ENCODE data around the gene PAOX. TPM values are rescaled to one million over a fixed set of nuclear protein-coding genes. Genes with fewer than 3 reads are reported as not detected.
A peak's percentile ranks its signal among the peaks of the same experiment; 100 is the strongest.

The PAOX gene
- total and polyA plus RNA-seq, 9 of the 15 experiments (the other 6 are each of a cell fraction or from before 2014, with no cell fraction given): 0.80 to 6.4 (median 2.6) TPM

DNA sequence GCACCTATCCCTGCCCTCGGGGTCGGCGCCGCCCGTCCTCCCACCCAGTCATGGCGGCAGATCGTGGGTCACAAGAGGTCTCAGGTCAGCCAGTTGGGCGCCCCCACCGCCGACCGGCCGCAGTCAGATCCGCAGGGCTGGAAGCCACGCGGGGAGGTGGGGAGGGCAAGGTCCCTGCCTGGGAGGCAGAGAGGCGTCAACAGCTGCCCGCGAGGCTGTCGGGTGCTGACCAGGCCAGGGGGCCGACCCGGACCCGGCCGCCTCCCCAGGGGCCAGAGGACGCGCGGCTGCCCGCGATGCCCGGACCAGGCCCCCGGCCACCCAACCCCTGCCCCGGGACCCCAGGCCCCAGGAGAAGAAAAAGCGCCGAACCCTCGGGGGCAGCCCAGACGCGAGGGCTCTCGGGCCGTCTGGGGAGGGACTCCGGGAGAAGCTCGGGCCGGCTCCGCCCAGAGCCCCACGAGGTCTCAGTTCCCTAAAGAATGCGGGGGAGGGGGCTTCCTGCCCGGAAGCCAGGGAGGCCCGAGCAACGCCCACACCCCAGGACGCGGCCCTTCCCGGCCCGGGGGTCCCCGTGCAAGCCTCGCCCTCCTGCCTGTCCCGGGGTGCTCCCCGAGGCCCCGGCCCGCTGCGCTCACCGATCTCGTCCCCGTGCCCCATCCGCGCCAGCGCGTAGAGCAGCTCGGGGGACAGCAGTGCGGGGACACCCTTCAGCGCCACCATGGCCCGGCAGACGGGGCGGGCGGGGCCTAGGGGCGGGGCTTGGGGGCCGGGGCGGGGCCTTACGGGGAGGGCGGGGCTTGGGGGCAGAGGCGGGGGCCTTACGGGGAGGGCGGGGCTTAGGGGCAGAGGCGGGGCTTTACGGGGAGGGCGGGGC, 21.5 kb upstream of the PAOX start, which contains the start of gene FUOM (continued):
- TF ChIP-seq, protein P1, sequence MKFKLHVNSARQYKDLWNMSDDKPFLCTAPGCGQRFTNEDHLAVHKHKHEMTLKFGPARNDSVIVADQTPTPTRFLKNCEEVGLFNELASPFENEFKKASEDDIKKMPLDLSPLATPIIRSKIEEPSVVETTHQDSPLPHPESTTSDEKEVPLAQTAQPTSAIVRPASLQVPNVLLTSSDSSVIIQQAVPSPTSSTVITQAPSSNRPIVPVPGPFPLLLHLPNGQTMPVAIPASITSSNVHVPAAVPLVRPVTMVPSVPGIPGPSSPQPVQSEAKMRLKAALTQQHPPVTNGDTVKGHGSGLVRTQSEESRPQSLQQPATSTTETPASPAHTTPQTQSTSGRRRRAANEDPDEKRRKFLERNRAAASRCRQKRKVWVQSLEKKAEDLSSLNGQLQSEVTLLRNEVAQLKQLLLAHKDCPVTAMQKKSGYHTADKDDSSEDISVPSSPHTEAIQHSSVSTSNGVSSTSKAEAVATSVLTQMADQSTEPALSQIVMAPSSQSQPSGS (CRISPR knock-in tag; IDR thresholded peaks at IDR 0.05): no peak
- TF ChIP-seq ZNF347 (CRISPR knock-in tag; IDR thresholded peaks at IDR 0.05; ENCODE audit: low read depth): no peak
- peak; percentile 35; the same call in 1 of the 2 replicates for TF ChIP-seq SPI1 (IDR thresholded peaks at IDR 0.05; ENCODE audit: borderline replicate concordance, low read depth, low read length)
- TF ChIP-seq CBFA2T3 (IDR thresholded peaks at IDR 0.05): no peak
- TF ChIP-seq ZNF77 (CRISPR knock-in tag; IDR thresholded peaks at IDR 0.05): no peak
- no peak for TF ChIP-seq ESRRB (CRISPR knock-in tag; IDR thresholded peaks at IDR 0.05; ENCODE audit: borderline replicate concordance)
- TF ChIP-seq CCAR2 (IDR thresholded peaks at IDR 0.05; ENCODE audit: low read depth, low read length): no peak
- TF ChIP-seq, protein P2, sequence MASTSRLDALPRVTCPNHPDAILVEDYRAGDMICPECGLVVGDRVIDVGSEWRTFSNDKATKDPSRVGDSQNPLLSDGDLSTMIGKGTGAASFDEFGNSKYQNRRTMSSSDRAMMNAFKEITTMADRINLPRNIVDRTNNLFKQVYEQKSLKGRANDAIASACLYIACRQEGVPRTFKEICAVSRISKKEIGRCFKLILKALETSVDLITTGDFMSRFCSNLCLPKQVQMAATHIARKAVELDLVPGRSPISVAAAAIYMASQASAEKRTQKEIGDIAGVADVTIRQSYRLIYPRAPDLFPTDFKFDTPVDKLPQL (IDR thresholded peaks at IDR 0.05; ENCODE audit: extremely low read depth, insufficient read length): no peak
- TF ChIP-seq NFXL1 (CRISPR knock-in tag; IDR thresholded peaks at IDR 0.05): no peak
- no peak for TF ChIP-seq BCOR (IDR thresholded peaks at IDR 0.05)
- TF ChIP-seq CREBBP (IDR thresholded peaks at IDR 0.05; ENCODE audit: low read depth, low read length): no peak
- TF ChIP-seq, protein P3, sequence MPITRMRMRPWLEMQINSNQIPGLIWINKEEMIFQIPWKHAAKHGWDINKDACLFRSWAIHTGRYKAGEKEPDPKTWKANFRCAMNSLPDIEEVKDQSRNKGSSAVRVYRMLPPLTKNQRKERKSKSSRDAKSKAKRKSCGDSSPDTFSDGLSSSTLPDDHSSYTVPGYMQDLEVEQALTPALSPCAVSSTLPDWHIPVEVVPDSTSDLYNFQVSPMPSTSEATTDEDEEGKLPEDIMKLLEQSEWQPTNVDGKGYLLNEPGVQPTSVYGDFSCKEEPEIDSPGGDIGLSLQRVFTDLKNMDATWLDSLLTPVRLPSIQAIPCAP (CRISPR knock-in tag; IDR thresholded peaks at IDR 0.05; ENCODE audit: borderline replicate concordance): no peak
- TF ChIP-seq NFE2L1 (tag; IDR thresholded peaks at IDR 0.05; ENCODE audit: borderline replicate concordance, low read depth): no peak
- no peak for TF ChIP-seq U2AF1 (optimal IDR thresholded peaks at IDR 0.05; ENCODE audit: low read depth, low read length)
- TF ChIP-seq KHSRP (IDR thresholded peaks at IDR 0.05): no peak
- TF ChIP-seq CREB1 (IDR thresholded peaks at IDR 0.05): no peak
- TF ChIP-seq CREB1 (CRISPR knock-in tag; IDR thresholded peaks at IDR 0.05): 0 out of 2 replicates have a peak, but pooled peaks have one; percentile 28
- 0 out of 2 replicates have a peak, but pooled peaks have one; percentile 23 for TF ChIP-seq ETV1 (tag; conservative IDR thresholded peaks at IDR 0.05; ENCODE audit: low read depth)
- TF ChIP-seq, protein P4, sequence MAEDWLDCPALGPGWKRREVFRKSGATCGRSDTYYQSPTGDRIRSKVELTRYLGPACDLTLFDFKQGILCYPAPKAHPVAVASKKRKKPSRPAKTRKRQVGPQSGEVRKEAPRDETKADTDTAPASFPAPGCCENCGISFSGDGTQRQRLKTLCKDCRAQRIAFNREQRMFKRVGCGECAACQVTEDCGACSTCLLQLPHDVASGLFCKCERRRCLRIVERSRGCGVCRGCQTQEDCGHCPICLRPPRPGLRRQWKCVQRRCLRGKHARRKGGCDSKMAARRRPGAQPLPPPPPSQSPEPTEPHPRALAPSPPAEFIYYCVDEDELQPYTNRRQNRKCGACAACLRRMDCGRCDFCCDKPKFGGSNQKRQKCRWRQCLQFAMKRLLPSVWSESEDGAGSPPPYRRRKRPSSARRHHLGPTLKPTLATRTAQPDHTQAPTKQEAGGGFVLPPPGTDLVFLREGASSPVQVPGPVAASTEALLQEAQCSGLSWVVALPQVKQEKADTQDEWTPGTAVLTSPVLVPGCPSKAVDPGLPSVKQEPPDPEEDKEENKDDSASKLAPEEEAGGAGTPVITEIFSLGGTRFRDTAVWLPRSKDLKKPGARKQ (CRISPR knock-in tag; IDR thresholded peaks at IDR 0.05): no peak
- no peak for TF ChIP-seq DMBX1 (CRISPR knock-in tag; IDR thresholded peaks at IDR 0.05; ENCODE audit: borderline replicate concordance)
- TF ChIP-seq PHF20 (IDR thresholded peaks at IDR 0.05; ENCODE audit: partially characterized antibody): peak; percentile 41
- no peak for TF ChIP-seq ZNF696 (CRISPR knock-in tag; conservative IDR thresholded peaks at IDR 0.05)
- no peak for TF ChIP-seq ZNF449 (CRISPR knock-in tag; IDR thresholded peaks at IDR 0.05)
- TF ChIP-seq ZNF354B (CRISPR knock-in tag; IDR thresholded peaks at IDR 0.05): no peak

Measured in K562 (cell line).